ENCODE data around the gene TSHZ2.

TSHZ2 gene

GRCh38 chr20:52954849-52955248, 17.3 kb upstream of the TSHZ2 start:
- Histone ChIP-seq H3K4me1 (ENCODE audit: low read depth, poor library complexity, severe bottlenecking) (no peaks in the 10 kb centered on the region), H3K27ac (no peak overlapping the region), H3K27me3 (ENCODE audit: insufficient read depth, low read depth) (no peaks in the 10 kb centered on the region), H3K36me3 (ENCODE audit: insufficient read depth) (no peaks in the 10 kb centered on the region), H3K4me2 (no peak overlapping the region), H2AFZ (ENCODE audit: low read depth) (no peak overlapping the region), H4K20me1 (ENCODE audit: insufficient read depth) (no peaks in the 10 kb centered on the region), H3K9ac (no peak overlapping the region), H3K4me3 (IDR thresholded peaks at IDR 0.05; ENCODE audit: insufficient read depth, low read depth, low read length) (no peak overlapping the region), H3K79me2 (ENCODE audit: insufficient read depth, low read depth) (no peaks in the 10 kb centered on the region)
- no peak for TF ChIP-seq CTCF (conservative IDR thresholded peaks at IDR 0.05; ENCODE audit: low read depth, low read length)

- Histone ChIP-seq H3K4me1 (ENCODE audit: low read depth, poor library complexity, severe bottlenecking) (no peaks in the 10 kb centered on the region), H3K27ac (no peak overlapping the region), H2AFZ (ENCODE audit: low read depth) (no peak overlapping the region), H4K20me1 (ENCODE audit: insufficient read depth) (no peaks in the 10 kb centered on the region), H3K79me2 (ENCODE audit: insufficient read depth, low read depth) (no peaks in the 10 kb centered on the region), H3K36me3 (ENCODE audit: insufficient read depth) (no peaks in the 10 kb centered on the region), H3K9ac (no peak overlapping the region), H3K4me2 (no peak overlapping the region), H3K27me3 (ENCODE audit: insufficient read depth, low read depth) (no peaks in the 10 kb centered on the region), H3K4me3 (IDR thresholded peaks at IDR 0.05; ENCODE audit: insufficient read depth, low read depth, low read length) (no peak overlapping the region)
- no peak for TF ChIP-seq CTCF (conservative IDR thresholded peaks at IDR 0.05; ENCODE audit: low read depth, low read length)
Observed at GRCh38 chr20:52958211-52958610, 13.9 kb upstream of the TSHZ2 start.

- Histone ChIP-seq H4K20me1 (ENCODE audit: insufficient read depth) (no peaks in the 10 kb centered on the region), H3K36me3 (ENCODE audit: insufficient read depth) (no peaks in the 10 kb centered on the region), H3K27ac (no peak overlapping the region), H3K27me3 (ENCODE audit: insufficient read depth, low read depth) (no peaks in the 10 kb centered on the region), H3K4me2 (no peak overlapping the region), H3K4me3 (IDR thresholded peaks at IDR 0.05; ENCODE audit: insufficient read depth, low read depth, low read length) (no peak overlapping the region), H3K79me2 (ENCODE audit: insufficient read depth, low read depth) (no peaks in the 10 kb centered on the region), H2AFZ (ENCODE audit: low read depth) (no peak overlapping the region), H3K4me1 (ENCODE audit: low read depth, poor library complexity, severe bottlenecking) (no peaks in the 10 kb centered on the region), H3K9ac (no peak overlapping the region)
- TF ChIP-seq CTCF (conservative IDR thresholded peaks at IDR 0.05; ENCODE audit: low read depth, low read length): no peak
Observed at GRCh38 chr20:52959125-52959524, 13.0 kb upstream of the TSHZ2 start.

GRCh38 chr20:52962183-52962582, 10.0 kb upstream of the TSHZ2 start:
- no peaks in the 10 kb centered on the region for H3K36me3 ChIP-seq (ENCODE audit: insufficient read depth)
- H3K4me2 ChIP-seq: no peak overlapping the region
- no peak for TF ChIP-seq CTCF (conservative IDR thresholded peaks at IDR 0.05; ENCODE audit: low read depth, low read length)
- H3K79me2 ChIP-seq (ENCODE audit: insufficient read depth, low read depth): no peaks in the 10 kb centered on the region
- H3K27ac ChIP-seq: no peak overlapping the region
- H3K4me1 ChIP-seq (ENCODE audit: low read depth, poor library complexity, severe bottlenecking): no peaks in the 10 kb centered on the region
- H3K27me3 ChIP-seq (ENCODE audit: insufficient read depth, low read depth): no peaks in the 10 kb centered on the region
- no peak overlapping the region for H2AFZ ChIP-seq (ENCODE audit: low read depth)
- H3K4me3 ChIP-seq (IDR thresholded peaks at IDR 0.05; ENCODE audit: insufficient read depth, low read depth, low read length): no peak overlapping the region
- H4K20me1 ChIP-seq (ENCODE audit: insufficient read depth): no peaks in the 10 kb centered on the region
- H3K9ac ChIP-seq: no peak overlapping the region

GRCh38 chr20:52963131-52963530, 9.0 kb upstream of the TSHZ2 start:
- Histone ChIP-seq H3K4me1 (ENCODE audit: low read depth, poor library complexity, severe bottlenecking) (no peaks in the 10 kb centered on the region), H3K4me3 (IDR thresholded peaks at IDR 0.05; ENCODE audit: insufficient read depth, low read depth, low read length) (no peak overlapping the region), H3K36me3 (ENCODE audit: insufficient read depth) (no peaks in the 10 kb centered on the region), H4K20me1 (ENCODE audit: insufficient read depth) (no peaks in the 10 kb centered on the region), H3K9ac (no peak overlapping the region), H3K79me2 (ENCODE audit: insufficient read depth, low read depth) (no peaks in the 10 kb centered on the region), H3K27ac (no peak overlapping the region), H3K4me2 (no peak overlapping the region), H3K27me3 (ENCODE audit: insufficient read depth, low read depth) (no peaks in the 10 kb centered on the region), H2AFZ (ENCODE audit: low read depth) (no peak overlapping the region)
- no peak for TF ChIP-seq CTCF (conservative IDR thresholded peaks at IDR 0.05; ENCODE audit: low read depth, low read length)
